Esophagus muscularis mucosa (tissue), 4 donors: ENCODE data around the gene HOXD13. TPM values are rescaled to one million over a fixed set of nuclear protein-coding genes. Genes with fewer than 3 reads are reported as not detected.

Experiments used
- DNase-seq: peaks from one replicate; pipeline ENCODE4 v3.0.0-alpha.2; 2017; ENCODE audit errors: extremely low spot score
- H3K27ac ChIP-seq, 4 donors: fragments of 200-600 bp; sonication (generic); replicated peaks in 1 of 4; 1 replicate in 3 of 4; 2 replicates in 1 of 4; pipeline ENCODE4 v1.5.1; 2016 to 2019; ENCODE audit warnings: mild to moderate bottlenecking in 1 of 4
- H3K27me3 ChIP-seq, 4 donors: fragments of 200-600 bp; sonication (generic); one replicate each; pipeline versions ENCODE4 v1.5.1 to v1.6.0; 2016 to 2019
- H3K36me3 ChIP-seq, 4 donors: fragments of 200-600 bp; sonication (generic); one replicate each; pipeline ENCODE4 v1.5.1; 2016 to 2019
- H3K4me1 ChIP-seq, 4 donors: fragments of 200-600 bp; sonication (generic); one replicate each; pipeline ENCODE4 v1.5.1; 2016 to 2019
- H3K4me3 ChIP-seq, 4 donors: fragments of 200-600 bp; sonication (generic); 1 replicate in 2 of 4; 2 replicates in 2 of 4; pipeline ENCODE4 v1.5.1; 2016 to 2019; ENCODE audit warnings: mild to moderate bottlenecking in 4 of 4, moderate library complexity in 1 of 4
- H3K9me3 ChIP-seq, 4 donors: fragments of 200-600 bp; sonication (generic); 1 replicate in 3 of 4; 2 replicates in 1 of 4; pipeline ENCODE4 v1.5.1; 2016 to 2019
- CTCF ChIP-seq, 3 experiments: fragments of 200-600 bp in 2 of 3; fragments of 450-650 bp in 1 of 3; sonication (generic) in 2 of 3; IDR thresholded peaks; one replicate each; pipeline ENCODE4 v1.5.1; 2017 to 2019; ENCODE audit warnings: antibody characterized with exemption in 3 of 3, mild to moderate bottlenecking in 2 of 3, moderate library complexity in 1 of 3
- EP300 ChIP-seq: sonication (generic); formaldehyde crosslinking; IDR thresholded peaks from one replicate; pipeline ENCODE4 v1.6.1; 2017; ENCODE audit warnings: antibody characterized with exemption
- POLR2A ChIP-seq: fragments of 450-650 bp; IDR thresholded peaks from one replicate; pipeline ENCODE4 v1.6.1; 2017; ENCODE audit warnings: antibody characterized with exemption, moderate library complexity, mild to moderate bottlenecking, low read depth
- POLR2AphosphoS5 ChIP-seq, 2 donors: sonication (generic); formaldehyde crosslinking; IDR thresholded peaks; one replicate each; pipeline ENCODE4 v1.6.1; 2017; ENCODE audit warnings: antibody characterized with exemption in 2 of 2
- WGBS: methylation state at CpG from one replicate; pipeline ENCODE4 v1.1.5; 2018; 5-methylcytosine and 5-hydroxymethylcytosine counted together
- intact Hi-C: fragments of 100-400 bp; cut with DNase I; formaldehyde crosslinking; loops from one replicate; pipeline ENCODE4 v1.15.1; 2023
- total RNA-seq, 4 donors: library from RNA; depleted of rRNA; stranded (reverse); fragments of >200 nt; gene quantifications; one replicate each; pipeline versions ENCODE4 v1.1.0 to v1.2.1, GENCODE V29; 2016

Gene HOXD13
- not detected for total RNA-seq

DNA sequence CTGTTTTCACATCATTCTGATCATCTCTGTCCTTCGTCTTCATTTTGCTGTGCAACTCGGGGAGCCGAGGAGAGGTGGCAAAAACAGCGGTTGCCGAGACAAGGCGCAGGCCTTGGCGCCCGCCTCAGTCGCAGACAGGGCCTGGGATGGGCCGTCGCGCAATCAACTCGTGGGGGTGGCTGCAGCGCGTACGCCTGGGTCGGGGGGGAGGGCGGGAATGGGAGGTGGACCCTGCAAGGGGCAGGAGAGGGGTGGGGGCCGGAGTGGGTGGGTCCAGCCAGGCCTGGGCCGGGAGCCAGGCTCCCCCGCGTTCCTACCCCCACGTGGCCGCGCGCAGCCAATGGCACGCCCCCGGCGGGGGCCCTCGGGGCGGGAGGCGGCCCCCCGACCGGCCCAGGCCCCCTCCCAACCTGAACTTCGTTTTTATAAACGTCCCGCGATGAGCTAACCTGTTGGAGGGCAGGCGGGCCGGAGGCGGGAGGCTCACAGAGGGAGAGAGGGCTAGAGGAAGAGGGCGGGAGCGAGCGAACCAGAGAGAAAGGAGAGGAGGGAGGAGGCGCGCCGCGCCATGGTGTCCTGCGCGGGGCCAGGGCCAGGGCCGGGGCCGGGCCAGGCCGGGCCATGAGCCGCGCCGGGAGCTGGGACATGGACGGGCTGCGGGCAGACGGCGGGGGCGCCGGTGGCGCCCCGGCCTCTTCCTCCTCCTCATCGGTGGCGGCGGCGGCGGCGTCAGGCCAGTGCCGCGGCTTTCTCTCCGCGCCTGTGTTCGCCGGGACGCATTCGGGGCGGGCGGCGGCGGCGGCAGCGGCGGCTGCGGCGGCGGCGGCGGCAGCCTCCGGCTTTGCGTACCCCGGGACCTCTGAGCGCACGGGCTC, at the start of gene HOXD13:
HOXD13 (plus strand) TSS at position 452 of the 875 bp plus-strand sequence; CDS start at position 622, 170 bp downstream.
- H3K4me1 ChIP-seq, result peaks cover 25 to 46% (median 43%) of the 10 kb centered on the region in 4 donors
- no peak for TF ChIP-seq EP300
- no peak for TF ChIP-seq CTCF (IDR thresholded peaks at IDR 0.05)
- no peak for TF ChIP-seq POLR2A
- TF ChIP-seq POLR2AphosphoS5 (IDR thresholded peaks at IDR 0.05), result no peak
- no peak for DNase-seq
- WGBS, result 3% methylated on average over 69 of the region's 95 CpGs
- H3K27me3 ChIP-seq, result peaks cover 8 to 100% (median 90%) of the 10 kb centered on the region in 4 donors
- H3K9me3 ChIP-seq, result no peaks in the 10 kb centered on the region
- H3K36me3 ChIP-seq, result no peaks in the 10 kb centered on the region
- intact Hi-C loops, result no loop called here
- no peak within 1 kb of the TSS for H3K27ac ChIP-seq
- peak within 1 kb of the TSS; percentile 31 to 52 (median 45) for H3K4me3 ChIP-seq

DNA sequence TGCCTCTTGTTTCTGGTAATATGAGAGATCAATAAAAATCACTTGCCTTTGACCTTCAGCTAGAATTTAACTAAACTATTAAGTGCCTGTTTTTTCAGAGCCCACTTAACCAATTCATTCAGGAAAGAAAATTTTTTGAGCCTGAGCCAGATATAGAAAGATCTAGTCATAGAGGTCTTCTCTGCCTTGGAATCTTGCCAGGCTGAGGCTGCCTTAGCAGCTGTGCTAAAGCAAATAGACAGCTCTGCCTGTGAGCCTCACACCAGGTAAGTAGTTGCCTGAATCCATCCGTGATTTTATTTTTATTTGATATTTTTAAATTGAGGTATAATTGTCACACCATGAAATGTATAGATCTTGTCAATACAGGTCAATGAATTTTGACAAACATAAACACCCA, 36.1 kb upstream of the HOXD13 start:
- WGBS, result 31% methylated on average over 1 of the region's 1 CpG
- Histone ChIP-seq H3K27me3 (peaks cover 0 to 38% (median 0%) of the 10 kb centered on the region in 4 donors), H3K36me3 (no peaks in the 10 kb centered on the region), H3K4me3 (no peak overlapping the region), H3K9me3 (no peaks in the 10 kb centered on the region), H3K27ac (no peak overlapping the region), H3K4me1 (no peaks in the 10 kb centered on the region)
- intact Hi-C loops, result no loop called here
- no peak for TF ChIP-seq POLR2A
- no peak for TF ChIP-seq EP300
- no peak for TF ChIP-seq CTCF (IDR thresholded peaks at IDR 0.05)
- no peak for DNase-seq

DNA sequence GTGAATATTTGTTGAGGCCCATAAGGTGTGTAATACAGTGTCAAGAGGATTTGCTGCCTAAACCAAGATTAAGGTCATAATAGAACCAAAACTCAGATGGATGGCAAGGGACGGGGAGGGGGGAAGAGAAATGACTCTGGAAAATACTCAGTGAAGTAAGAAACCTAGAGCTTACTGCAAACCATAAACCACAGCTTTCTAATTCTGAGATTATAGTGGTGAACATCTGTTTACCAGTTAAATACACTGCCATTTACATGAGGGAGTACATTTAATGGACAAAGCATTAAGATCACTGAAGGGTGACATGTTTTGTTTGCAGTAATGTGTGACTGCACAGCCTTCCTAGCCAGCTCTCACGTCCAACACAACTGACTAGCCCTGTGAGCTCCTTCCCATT, 28.6 kb upstream of the HOXD13 start:
- H3K36me3 ChIP-seq, result no peaks in the 10 kb centered on the region
- no peaks in the 10 kb centered on the region for H3K9me3 ChIP-seq
- 40% methylated on average over 2 of the region's 2 CpGs for WGBS
- no peak for TF ChIP-seq CTCF (IDR thresholded peaks at IDR 0.05)
- no peak for TF ChIP-seq POLR2AphosphoS5 (IDR thresholded peaks at IDR 0.05)
- no peak for TF ChIP-seq EP300
- TF ChIP-seq POLR2A, result no peak
- H3K27me3 ChIP-seq, result peaks cover 0 to 89% (median 29%) of the 10 kb centered on the region in 4 donors
- peak; percentile 17 for DNase-seq
- H3K4me1 ChIP-seq, result peaks cover 21 to 23% (median 23%) of the 10 kb centered on the region in 4 donors
- no peak overlapping the region for H3K4me3 ChIP-seq
- no peak overlapping the region for H3K27ac ChIP-seq
- intact Hi-C loops, result no loop called here

DNA sequence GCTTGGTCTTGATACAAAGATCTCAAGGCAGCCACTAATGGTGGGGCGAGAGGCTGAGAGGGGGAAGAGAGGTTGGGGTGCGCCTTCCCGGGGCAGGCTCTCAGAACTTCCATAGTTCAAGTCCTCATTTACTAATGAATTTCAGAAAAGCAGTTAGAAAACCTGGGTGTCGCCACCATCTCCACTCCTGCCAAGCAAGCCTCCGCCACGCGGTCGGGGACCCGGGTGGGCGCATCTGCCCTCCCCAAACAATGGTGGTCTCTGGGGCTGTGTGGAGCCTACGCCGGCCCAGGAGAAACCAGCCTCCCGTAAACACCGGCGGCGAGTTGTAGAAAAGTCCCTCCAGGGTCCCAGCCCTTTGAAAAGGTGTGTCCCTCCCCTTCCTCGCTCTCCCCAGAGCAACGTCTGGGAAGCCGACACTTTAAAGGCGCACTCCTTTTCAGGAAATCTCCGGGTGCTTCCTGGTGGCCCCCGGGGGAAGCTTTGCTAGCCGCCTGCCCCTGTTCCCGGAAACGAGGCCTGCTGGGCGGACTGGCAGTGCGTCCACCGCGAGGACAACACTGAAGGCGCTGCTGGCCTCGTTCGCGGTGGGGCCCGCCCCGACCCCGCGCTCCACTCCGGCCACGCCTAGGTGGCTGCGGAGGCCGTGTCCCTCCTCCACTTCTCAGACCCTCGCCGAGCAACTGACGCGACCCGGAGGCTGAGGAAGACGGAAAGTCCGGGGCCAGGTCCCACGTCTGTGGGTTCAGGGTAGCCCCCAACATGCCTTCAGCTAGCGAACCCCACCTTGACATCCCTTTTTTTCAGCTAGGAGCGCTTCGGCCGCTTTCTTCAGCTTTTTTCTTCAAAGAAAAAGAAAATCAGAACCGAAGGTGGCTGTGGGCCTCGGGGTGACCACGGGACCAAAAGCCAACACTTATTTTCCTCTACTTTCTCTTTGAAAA, 25.6 kb upstream of the HOXD13 start:
- no peak for DNase-seq
- Histone ChIP-seq H3K36me3 (no peaks in the 10 kb centered on the region), H3K4me1 (peaks cover 21 to 30% (median 28%) of the 10 kb centered on the region in 4 donors), H3K27me3 (peaks cover 0 to 96% (median 58%) of the 10 kb centered on the region in 4 donors), H3K9me3 (no peaks in the 10 kb centered on the region), H3K4me3 (peak overlapping the region; percentile 26 to 46 (median 38)), H3K27ac (no peak overlapping the region)
- 22% methylated on average over 28 of the region's 56 CpGs for WGBS
- TF ChIP-seq POLR2AphosphoS5 (IDR thresholded peaks at IDR 0.05) (no peak), POLR2A (no peak), EP300 (no peak), CTCF (IDR thresholded peaks at IDR 0.05) (no peak)
- intact Hi-C loops, result no loop called here
